ENCODE results near the gene SOBP.
"Not testable (repeated sequence)": the region's sequence is repeated elsewhere in the genome, so short reads cannot be mapped to it uniquely, and the experiment has no call there.

Gene SOBP

GRCh38 chr6:107524626-107525025 lies 34.7 kb downstream of the SOBP start:
- no peak for FAIRE-seq

GRCh38 chr6:107531868-107532267 lies 42.0 kb downstream of the SOBP start:
- peak; percentile 33 for FAIRE-seq

GRCh38 chr6:107532706-107533105 lies 42.8 kb downstream of the SOBP start:
- no peak for FAIRE-seq

GRCh38 chr6:107533415-107534059 lies 43.6 kb downstream of the SOBP start:
- no peak for FAIRE-seq

- no peak for FAIRE-seq
Observed at GRCh38 chr6:107534571-107535141, 44.7 kb downstream of the SOBP start.

GRCh38 chr6:107535626-107536025 lies 45.7 kb downstream of the SOBP start:
- no peak for FAIRE-seq

- no peak for FAIRE-seq
Observed at GRCh38 chr6:107536180-107536961, 46.5 kb downstream of the SOBP start.

- FAIRE-seq, result no peak
Observed at GRCh38 chr6:107537559-107537958, 47.6 kb downstream of the SOBP start.

GRCh38 chr6:107538856-107539387 lies 49.0 kb downstream of the SOBP start:
- FAIRE-seq, result peak; percentile 86

- FAIRE-seq, result peak; percentile 95
Observed at GRCh38 chr6:107539409-107539808, 49.5 kb downstream of the SOBP start.

- peak; percentile 77 for FAIRE-seq
Observed at GRCh38 chr6:107539849-107540464, 50.0 kb downstream of the SOBP start.

GRCh38 chr6:107540465-107540857 lies 50.5 kb downstream of the SOBP start:
- FAIRE-seq, result peak; percentile 93

GRCh38 chr6:107542192-107542668 lies 52.3 kb downstream of the SOBP start:
- no peak for FAIRE-seq

GRCh38 chr6:107543088-107543487 lies 53.2 kb downstream of the SOBP start:
- no peak for FAIRE-seq

- no peak for FAIRE-seq
Observed at GRCh38 chr6:107543567-107543966, 53.6 kb downstream of the SOBP start.

GRCh38 chr6:107545763-107546162 lies 55.8 kb downstream of the SOBP start:
- FAIRE-seq, result no peak

GRCh38 chr6:107546691-107547450 lies 57.0 kb downstream of the SOBP start:
- FAIRE-seq, result no peak

GRCh38 chr6:107547451-107547840 lies 57.5 kb downstream of the SOBP start:
- FAIRE-seq, result no peak

GRCh38 chr6:107550241-107550840 lies 60.4 kb downstream of the SOBP start:
- no peak for FAIRE-seq

GRCh38 chr6:107550906-107551305 lies 61.0 kb downstream of the SOBP start:
- no peak for FAIRE-seq

- not testable (repeated sequence) for FAIRE-seq
Observed at GRCh38 chr6:107553121-107553520, 63.2 kb downstream of the SOBP start.

GRCh38 chr6:107554326-107554725 lies 64.4 kb downstream of the SOBP start:
- FAIRE-seq, result no peak
